AG04450 (cell line): ENCODE data around the gene TMED8. TPM values are rescaled to one million over a fixed set of nuclear protein-coding genes. Genes with fewer than 3 reads are reported as not detected.

ENCODE experiments used
- CTCF ChIA-PET: fragments of 300-600, 350-600 bp; formaldehyde crosslinking; extraction: SDS; loops from one replicate; lab custom pipeline; 2022; ENCODE audit warnings: antibody characterized with exemption, inconsistent platforms; lab: Charles Lee
- POLR2A ChIA-PET: fragments of 350-600 bp; formaldehyde crosslinking; extraction: SDS; loops from one replicate; lab custom pipeline; 2021; ENCODE audit warnings: antibody characterized with exemption, inconsistent platforms; lab: Yijun Ruan, JAX
- DNase-seq: peaks from one replicate; pipeline ENCODE4 v3.0.0-alpha.2; 2011; ENCODE audit warnings: low read depth, low spot score
- H3K27ac ChIP-seq: one replicate; pipeline ENCODE4 v1.5.1; 2012; ENCODE audit warnings: low read depth, low read length, control low read depth
- H3K27me3 ChIP-seq: one replicate; pipeline ENCODE4 v1.6.0; 2012; ENCODE audit warnings: low read length; ENCODE audit not compliant: control insufficient read depth, insufficient read depth
- H3K4me3 ChIP-seq: 2 replicates; pipeline ENCODE4 v1.5.1; 2011; ENCODE audit warnings: mild to moderate bottlenecking, low read depth, low read length, control low read depth
- H3K9me3 ChIP-seq: 2 replicates; pipeline ENCODE4 v1.5.1; 2012; ENCODE audit warnings: low read length; ENCODE audit not compliant: control insufficient read depth, insufficient read depth
- polyA plus RNA-seq: library from polyadenylated mRNA; depleted of rRNA; stranded (reverse); fragments of >200 nt; gene quantifications from 2 replicates; pipeline ENCODE4 v1.2.3, GENCODE V29; 2011
- TF ChIP-seq, protein P1 (sequence below): IDR thresholded peaks from 2 replicates; pipeline ENCODE4 v1.5.1; 2011; ENCODE audit warnings: low read depth, low read length, control low read depth, inconsistent platforms

TMED8 gene
- polyA plus RNA-seq, 1 experiment = 5.7 TPM

DNA sequence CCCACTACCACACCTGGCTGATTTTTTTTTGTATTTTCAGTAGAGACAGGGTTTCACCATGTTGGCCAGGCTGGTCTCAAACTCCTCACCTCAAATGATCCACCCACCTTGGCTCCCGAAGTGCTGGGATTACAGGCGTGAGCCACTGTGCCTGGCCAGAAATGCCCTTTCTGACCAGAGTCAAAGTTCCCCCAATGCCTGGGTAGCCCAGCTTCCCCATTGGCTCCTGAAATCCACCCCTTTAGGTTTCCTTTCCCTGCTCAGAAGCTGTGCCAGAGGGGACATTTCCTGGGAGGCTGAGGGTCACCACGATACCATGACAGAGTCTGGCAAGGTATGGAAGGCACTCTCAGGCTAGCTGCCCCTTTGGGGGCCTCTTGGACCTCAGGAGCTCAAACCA lies 52.6 kb downstream of the TMED8 start:
- CTCF ChIA-PET = interaction anchor here (2.6 kb wide), 1 partner anchor 8 kb away, joined by 14 read pairs; no protein-coding TSS in a partner anchor
- POLR2A ChIA-PET = no interaction called here
- H3K4me3 ChIP-seq = no peak overlapping the region

DNA sequence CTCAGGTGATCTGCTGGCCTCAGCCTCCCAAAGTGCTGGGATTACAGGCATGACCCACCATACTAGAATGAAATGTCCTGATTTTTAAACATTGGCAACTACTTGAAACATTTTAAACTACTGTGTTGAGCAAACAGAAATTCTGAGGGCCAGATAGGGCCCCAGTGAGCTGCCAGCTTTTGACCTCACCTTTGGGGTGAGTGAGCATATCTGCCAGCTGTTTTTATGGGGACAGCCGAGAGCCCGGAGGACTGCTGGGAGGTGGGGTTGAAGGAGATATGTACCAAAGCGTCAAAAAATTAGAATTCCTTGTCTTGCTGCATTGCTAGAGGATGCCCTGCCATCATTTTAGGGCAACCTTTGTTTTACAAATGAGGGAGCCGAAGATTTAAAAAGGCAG lies 53.3 kb downstream of the TMED8 start:
- POLR2A ChIA-PET = no interaction called here
- CTCF ChIA-PET = interaction anchor here (2.6 kb wide), 1 partner anchor 8 kb away, joined by 14 read pairs; no protein-coding TSS in a partner anchor
- Histone ChIP-seq H3K4me3 (no peak overlapping the region), H3K9me3 (no peaks in the 10 kb centered on the region; the same call in 1 of the 2 replicates), H3K27me3 (no peaks in the 10 kb centered on the region), H3K27ac (no peak overlapping the region)
- DNase-seq = no peak
- TF ChIP-seq, protein P1, sequence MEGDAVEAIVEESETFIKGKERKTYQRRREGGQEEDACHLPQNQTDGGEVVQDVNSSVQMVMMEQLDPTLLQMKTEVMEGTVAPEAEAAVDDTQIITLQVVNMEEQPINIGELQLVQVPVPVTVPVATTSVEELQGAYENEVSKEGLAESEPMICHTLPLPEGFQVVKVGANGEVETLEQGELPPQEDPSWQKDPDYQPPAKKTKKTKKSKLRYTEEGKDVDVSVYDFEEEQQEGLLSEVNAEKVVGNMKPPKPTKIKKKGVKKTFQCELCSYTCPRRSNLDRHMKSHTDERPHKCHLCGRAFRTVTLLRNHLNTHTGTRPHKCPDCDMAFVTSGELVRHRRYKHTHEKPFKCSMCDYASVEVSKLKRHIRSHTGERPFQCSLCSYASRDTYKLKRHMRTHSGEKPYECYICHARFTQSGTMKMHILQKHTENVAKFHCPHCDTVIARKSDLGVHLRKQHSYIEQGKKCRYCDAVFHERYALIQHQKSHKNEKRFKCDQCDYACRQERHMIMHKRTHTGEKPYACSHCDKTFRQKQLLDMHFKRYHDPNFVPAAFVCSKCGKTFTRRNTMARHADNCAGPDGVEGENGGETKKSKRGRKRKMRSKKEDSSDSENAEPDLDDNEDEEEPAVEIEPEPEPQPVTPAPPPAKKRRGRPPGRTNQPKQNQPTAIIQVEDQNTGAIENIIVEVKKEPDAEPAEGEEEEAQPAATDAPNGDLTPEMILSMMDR = no peak

More for the DNA sequence above, 52.6 kb downstream of the TMED8 start:
- Histone ChIP-seq H3K27me3 (no peaks in the 10 kb centered on the region), H3K27ac (no peak overlapping the region), H3K9me3 (no peaks in the 10 kb centered on the region; the same call in 1 of the 2 replicates)
- no peak for DNase-seq
- TF ChIP-seq, protein P1 = no peak

DNA sequence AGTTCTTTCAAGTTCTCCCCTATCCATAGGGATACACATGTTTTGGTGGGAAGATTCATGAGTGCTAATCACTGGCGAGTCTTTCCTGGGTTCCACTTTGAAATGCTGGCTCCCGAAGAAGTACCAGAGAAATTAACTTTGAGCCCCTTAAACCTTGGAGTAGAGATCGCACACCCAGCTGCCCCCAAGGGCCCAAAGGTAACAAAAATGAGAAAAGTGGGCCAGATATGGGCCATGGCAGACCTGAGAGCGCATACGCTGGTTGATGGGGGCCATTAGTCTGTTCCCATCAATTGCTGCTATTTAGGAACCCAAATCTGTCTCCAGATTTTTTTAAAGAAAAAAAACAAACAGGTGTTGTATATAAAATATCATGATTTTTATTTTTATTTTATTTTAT lies 53.9 kb downstream of the TMED8 start:
- Histone ChIP-seq H3K9me3 (no peaks in the 10 kb centered on the region; the same call in 1 of the 2 replicates), H3K4me3 (no peak overlapping the region), H3K27me3 (no peaks in the 10 kb centered on the region), H3K27ac (no peak overlapping the region)
- POLR2A ChIA-PET = no interaction called here
- no peak for DNase-seq
- CTCF ChIA-PET = no interaction called here
- TF ChIP-seq, protein P1 = no peak

DNA sequence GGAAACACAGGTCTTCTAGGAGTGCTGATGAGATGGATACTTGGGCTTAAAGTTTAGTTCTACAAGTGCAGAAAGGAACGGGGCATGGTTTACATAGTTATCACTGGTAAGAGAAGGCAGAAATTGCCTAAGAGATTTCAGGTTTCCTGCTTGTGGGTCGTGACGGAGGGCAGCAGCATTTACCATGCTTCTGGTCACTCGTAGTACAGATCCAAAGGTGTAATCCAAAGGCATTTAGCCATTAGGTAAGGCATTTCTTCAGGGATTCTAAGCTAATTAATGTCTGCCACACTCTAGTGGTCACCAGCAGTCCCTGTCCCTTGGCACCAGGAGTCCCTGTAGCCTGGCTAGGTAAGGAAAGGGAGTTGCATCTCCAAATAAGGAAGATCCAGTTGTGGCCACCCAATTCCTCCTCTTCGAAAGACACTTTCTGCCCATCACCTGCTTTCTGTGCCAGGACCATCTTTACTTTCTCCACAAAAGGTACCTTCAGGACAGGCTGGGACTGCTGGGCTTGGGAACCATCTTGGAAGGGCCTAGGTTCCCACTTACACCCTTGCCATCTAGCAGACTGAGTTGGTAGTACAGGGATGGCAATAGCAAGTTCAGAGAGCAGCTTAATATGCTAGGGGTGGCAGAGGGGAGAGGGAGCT lies 54.5 kb downstream of the TMED8 start:
- TF ChIP-seq, protein P1 = no peak

More for the DNA sequence above, 54.5 kb downstream of the TMED8 start:
- ChIA-PET POLR2A (interaction anchor here (2.1 kb wide), 1 partner anchor 55 kb away, joined by 24 read pairs; the partner anchor contains the start of genes SAMD15 and TMED8), CTCF (interaction anchor here (1.2 kb wide), 1 partner anchor 23 kb away, joined by 3 read pairs; no protein-coding TSS in a partner anchor)
- DNase-seq = no peak
- Histone ChIP-seq H3K4me3 (peak overlapping the region; percentile 91), H3K27ac (no peak overlapping the region), H3K27me3 (no peaks in the 10 kb centered on the region), H3K9me3 (no peaks in the 10 kb centered on the region; the same call in 1 of the 2 replicates)
